Calu3 (cell line): Measurements from ENCODE around the gene IGSF8. TPM values are rescaled to one million over a fixed set of nuclear protein-coding genes. Genes with fewer than 3 reads are reported as not detected.
A peak's percentile ranks its signal among the peaks of the same experiment; 100 is the strongest.

Source experiments
- BruUV-seq: library from RNA; stranded (reverse); fragments of 400-500 nt; replicated peaks from 2 replicates; lab custom pipeline; 2021; lab: Mats Ljungman, UMichigan
- CTCF ChIA-PET: fragments of 300-600 bp; sonication (Branson Sonifier 250); formaldehyde crosslinking; loops from one replicate; lab custom pipeline; 2022; ENCODE audit warnings: antibody characterized with exemption; lab: Charles Lee
- DNase-seq: peaks from one replicate; pipeline ENCODE4 v3.0.0; 2022
- H3K27ac Mint-ChIP-seq: one replicate; pipeline ENCODE4 v1.8.0; 2022; ENCODE audit warnings: mixed read lengths; ENCODE audit not compliant: unreplicated experiment
- H3K27me3 Mint-ChIP-seq: one replicate; pipeline ENCODE4 v1.8.0; 2022; ENCODE audit warnings: mixed read lengths; ENCODE audit not compliant: unreplicated experiment
- H3K36me3 Mint-ChIP-seq: one replicate; pipeline ENCODE4 v1.8.0; 2022; ENCODE audit warnings: mild to moderate bottlenecking, moderate library complexity, mixed read lengths; ENCODE audit not compliant: insufficient read depth, unreplicated experiment
- H3K4me1 Mint-ChIP-seq: one replicate; pipeline ENCODE4 v1.8.0; 2022; ENCODE audit warnings: mild to moderate bottlenecking, low read depth, mixed read lengths; ENCODE audit not compliant: unreplicated experiment
- H3K4me3 Mint-ChIP-seq: one replicate; pipeline ENCODE4 v1.8.0; 2022; ENCODE audit warnings: mild to moderate bottlenecking, low read depth, moderate library complexity, mixed read lengths; ENCODE audit not compliant: unreplicated experiment
- H3K9me3 Mint-ChIP-seq: one replicate; pipeline ENCODE4 v1.8.0; 2022; ENCODE audit warnings: low read depth, mixed read lengths; ENCODE audit not compliant: unreplicated experiment
- CTCF ChIP-seq: fragments of 200-600 bp; IDR thresholded peaks from one replicate; pipeline ENCODE4 v1.8.0; 2022; ENCODE audit warnings: antibody characterized with exemption; ENCODE audit not compliant: unreplicated experiment
- intact Hi-C: fragments of 100-400 bp; cut with micrococcal nuclease; formaldehyde crosslinking; loops from one replicate; pipeline ENCODE4 v1.10.0; 2022; ENCODE audit not compliant: unreplicated experiment
- total RNA-seq: library from RNA; stranded (reverse); gene quantifications from 2 replicates; pipeline ENCODE4 v1.2.3, GENCODE V29; 2022

Gene IGSF8
- total RNA-seq, 1 experiment from 2014 or later: 31.6 TPM

GRCh38 chr1:160108888-160109662, 10.7 kb upstream of the IGSF8 start:
- peak; percentile 47 for DNase-seq
- H3K36me3 Mint-ChIP-seq: no peaks in the 10 kb centered on the region
- H3K9me3 Mint-ChIP-seq: no peaks in the 10 kb centered on the region
- peaks cover 69% of the 10 kb centered on the region for H3K27me3 Mint-ChIP-seq
- BruUV-seq: no TSS peak
- no peak overlapping the region for H3K4me3 Mint-ChIP-seq
- peak; percentile 57 for TF ChIP-seq CTCF
- H3K27ac Mint-ChIP-seq: peak overlapping the region; percentile 63
- H3K4me1 Mint-ChIP-seq: peaks cover 12% of the 10 kb centered on the region
- intact Hi-C loops: loop anchor here (10.0 kb wide), 1 partner anchor 306 kb away; no protein-coding TSS in a partner anchor
- CTCF ChIA-PET: interaction anchor here (0.7 kb wide), 1 partner anchor 110 kb away, joined by 4 read pairs; no protein-coding TSS in a partner anchor

- Mint-ChIP-seq H3K4me3 (no peak overlapping the region), H3K27me3 (peaks cover 66% of the 10 kb centered on the region), H3K9me3 (no peaks in the 10 kb centered on the region), H3K36me3 (no peaks in the 10 kb centered on the region), H3K27ac (no peak overlapping the region), H3K4me1 (peaks cover 20% of the 10 kb centered on the region)
- CTCF ChIA-PET: no interaction called here
- BruUV-seq: no TSS peak
- no peak for DNase-seq
- intact Hi-C loops: loop anchor here (10.0 kb wide), 1 partner anchor 307 kb away; no protein-coding TSS in a partner anchor
- no peak for TF ChIP-seq CTCF
These were observed 9.1 kb upstream of the IGSF8 start for GRCh38 chr1:160107512-160107911.

- peaks cover 57% of the 10 kb centered on the region for H3K27me3 Mint-ChIP-seq
- no peaks in the 10 kb centered on the region for H3K36me3 Mint-ChIP-seq
- H3K9me3 Mint-ChIP-seq: no peaks in the 10 kb centered on the region
- BruUV-seq: no TSS peak
- CTCF ChIA-PET: interaction anchor here (0.7 kb wide), 1 partner anchor 88 kb away, joined by 3 read pairs; no protein-coding TSS in a partner anchor
- intact Hi-C loops: loop anchor here (10.0 kb wide), 1 partner anchor 310 kb away; no protein-coding TSS in a partner anchor
- no peak for DNase-seq
- TF ChIP-seq CTCF: no peak
- H3K27ac Mint-ChIP-seq: no peak overlapping the region
- H3K4me1 Mint-ChIP-seq: peaks cover 30% of the 10 kb centered on the region
- H3K4me3 Mint-ChIP-seq: no peak overlapping the region
These were observed 6.7 kb upstream of the IGSF8 start for GRCh38 chr1:160105155-160105554.

GRCh38 chr1:160104486-160104885, 6.1 kb upstream of the IGSF8 start:
- intact Hi-C loops: loop anchor here (10.0 kb wide), 1 partner anchor 310 kb away; no protein-coding TSS in a partner anchor
- CTCF ChIA-PET: no interaction called here
- no peak overlapping the region for H3K27ac Mint-ChIP-seq

More at GRCh38 chr1:160104486-160104885, 6.1 kb upstream of the IGSF8 start:
- Mint-ChIP-seq H3K4me3 (no peak overlapping the region), H3K9me3 (no peaks in the 10 kb centered on the region), H3K36me3 (peaks cover 4% of the 10 kb centered on the region), H3K27me3 (peaks cover 56% of the 10 kb centered on the region), H3K4me1 (peaks cover 30% of the 10 kb centered on the region)
- BruUV-seq: no TSS peak
- DNase-seq: no peak
- TF ChIP-seq CTCF: no peak
